Thyroid gland (tissue), 4 donors: ENCODE results near the gene COL11A2. TPM values are rescaled to one million over a fixed set of nuclear protein-coding genes. Genes with fewer than 3 reads are reported as not detected.

Source experiments
- DNase-seq, 2 donors: peaks; one replicate each; pipeline ENCODE4 v3.0.0-alpha.2; 2019
- H3K27ac ChIP-seq, 3 donors: fragments of 200-600 bp; sonication (generic); 1 replicate in 2 of 3; 2 replicates in 1 of 3; pipeline ENCODE4 v1.5.1; 2016 to 2019; ENCODE audit warnings: mild to moderate bottlenecking in 1 of 3, moderate library complexity in 1 of 3
- H3K27me3 ChIP-seq: fragments of 200-600 bp; sonication (generic); one replicate; pipeline ENCODE4 v1.5.1; 2019
- H3K36me3 ChIP-seq, 2 donors: fragments of 200-600 bp; sonication (generic); one replicate each; pipeline ENCODE4 v1.5.1; 2016 to 2019
- H3K4me1 ChIP-seq, 2 donors: fragments of 200-600 bp; sonication (generic); one replicate each; pipeline ENCODE4 v1.5.1; 2017 to 2019
- H3K4me3 ChIP-seq, 3 donors: fragments of 200-600 bp; sonication (generic); replicated peaks in 1 of 3; 1 replicate in 2 of 3; 2 replicates in 1 of 3; pipeline ENCODE4 v1.5.1; 2016; ENCODE audit warnings: mild to moderate bottlenecking in 1 of 3
- H3K9me3 ChIP-seq: fragments of 200-600 bp; sonication (generic); one replicate; pipeline ENCODE4 v1.5.1; 2017
- POLR2A ChIP-seq, 2 donors: fragments of 450-650 bp; IDR thresholded peaks; one replicate each; pipeline ENCODE4 v1.6.1; 2017; ENCODE audit warnings: antibody characterized with exemption in 2 of 2, mild to moderate bottlenecking in 2 of 2, moderate library complexity in 1 of 2
- WGBS, 2 donors: methylation state at CpG; one replicate each; pipeline ENCODE4 v1.1.5; 2017; 5-methylcytosine and 5-hydroxymethylcytosine counted together
- intact Hi-C: fragments of 100-400 bp; cut with DNase I; formaldehyde crosslinking; loops from one replicate; pipeline ENCODE4 v1.15.1; 2023
- total RNA-seq, 4 donors: library from RNA; depleted of rRNA; stranded (reverse); fragments of >200 nt; gene quantifications; one replicate each; pipeline ENCODE4 v1.2.3, GENCODE V29; 2016
- TF ChIP-seq, protein P1 (sequence below), 6 experiments: fragments of 200-600 bp in 3 of 6; fragments of 450-650 bp in 3 of 6; sonication (generic) in 3 of 6; IDR thresholded peaks; one replicate each; pipeline ENCODE4 v1.5.1; 2016 to 2019; ENCODE audit warnings: antibody characterized with exemption in 6 of 6, mild to moderate bottlenecking in 2 of 6, inconsistent platforms in 1 of 6, moderate library complexity in 1 of 6

COL11A2 gene
- total RNA-seq, 4 donors from 2014 or later, result 0.68 to 2.8 (median 2.0) TPM

DNA sequence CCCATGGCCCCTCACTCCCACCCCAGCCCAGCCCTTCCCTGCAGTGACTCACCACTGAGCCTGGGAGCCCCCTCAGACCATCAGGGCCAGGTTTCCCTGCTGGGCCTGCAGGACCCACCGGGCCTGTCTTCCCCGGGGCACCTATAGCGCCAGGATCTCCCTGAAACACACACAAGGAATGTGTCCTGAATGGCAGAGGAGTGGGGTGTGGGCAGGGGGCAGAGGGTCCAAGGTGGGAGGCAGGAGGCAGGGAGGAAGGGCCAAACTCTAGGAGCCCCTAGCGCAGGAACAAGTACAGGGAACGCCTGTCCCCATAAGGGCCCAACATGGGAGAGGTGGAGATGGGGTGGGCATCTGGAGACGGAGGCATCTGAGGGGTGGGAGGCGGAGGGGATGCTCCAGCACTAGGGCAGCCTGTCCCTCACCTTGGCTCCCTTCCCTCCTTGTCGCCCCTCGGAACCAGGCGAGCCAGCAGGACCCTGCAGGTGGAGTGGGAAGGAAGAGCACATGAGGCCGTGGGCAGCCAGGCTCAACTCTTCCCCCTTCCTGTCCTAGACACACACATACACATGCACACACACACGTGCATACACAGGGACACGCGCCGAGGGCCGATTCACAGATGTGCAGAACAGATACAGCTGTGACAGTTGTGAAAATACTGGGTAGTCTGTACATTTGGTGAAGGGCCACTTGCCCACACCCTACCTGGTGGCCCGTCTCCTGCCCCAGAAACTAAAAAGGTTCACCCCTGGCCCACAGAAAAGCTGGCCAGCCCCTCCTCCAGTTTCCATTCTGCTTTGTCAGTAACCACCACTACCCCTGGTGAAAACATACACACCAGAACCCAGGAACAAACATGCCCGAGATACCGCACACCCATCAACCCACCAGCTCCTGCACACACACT lies 24.6 kb downstream of the COL11A2 start:
- H3K27ac ChIP-seq, result no peak overlapping the region
- TF ChIP-seq POLR2A (IDR thresholded peaks at IDR 0.05), result no peak
- TF ChIP-seq, protein P1, sequence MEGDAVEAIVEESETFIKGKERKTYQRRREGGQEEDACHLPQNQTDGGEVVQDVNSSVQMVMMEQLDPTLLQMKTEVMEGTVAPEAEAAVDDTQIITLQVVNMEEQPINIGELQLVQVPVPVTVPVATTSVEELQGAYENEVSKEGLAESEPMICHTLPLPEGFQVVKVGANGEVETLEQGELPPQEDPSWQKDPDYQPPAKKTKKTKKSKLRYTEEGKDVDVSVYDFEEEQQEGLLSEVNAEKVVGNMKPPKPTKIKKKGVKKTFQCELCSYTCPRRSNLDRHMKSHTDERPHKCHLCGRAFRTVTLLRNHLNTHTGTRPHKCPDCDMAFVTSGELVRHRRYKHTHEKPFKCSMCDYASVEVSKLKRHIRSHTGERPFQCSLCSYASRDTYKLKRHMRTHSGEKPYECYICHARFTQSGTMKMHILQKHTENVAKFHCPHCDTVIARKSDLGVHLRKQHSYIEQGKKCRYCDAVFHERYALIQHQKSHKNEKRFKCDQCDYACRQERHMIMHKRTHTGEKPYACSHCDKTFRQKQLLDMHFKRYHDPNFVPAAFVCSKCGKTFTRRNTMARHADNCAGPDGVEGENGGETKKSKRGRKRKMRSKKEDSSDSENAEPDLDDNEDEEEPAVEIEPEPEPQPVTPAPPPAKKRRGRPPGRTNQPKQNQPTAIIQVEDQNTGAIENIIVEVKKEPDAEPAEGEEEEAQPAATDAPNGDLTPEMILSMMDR (IDR thresholded peaks at IDR 0.05), result no peak
- H3K4me1 ChIP-seq, result no peaks in the 10 kb centered on the region
- 91 to 96% methylated on average over 17 to 19 of the region's 19 CpGs for WGBS, 2 donors
- H3K9me3 ChIP-seq, result no peaks in the 10 kb centered on the region
- no peak for DNase-seq
- no peaks in the 10 kb centered on the region for H3K27me3 ChIP-seq
- H3K36me3 ChIP-seq, result no peaks in the 10 kb centered on the region
- intact Hi-C loops, result no loop called here
- H3K4me3 ChIP-seq, result no peak overlapping the region

DNA sequence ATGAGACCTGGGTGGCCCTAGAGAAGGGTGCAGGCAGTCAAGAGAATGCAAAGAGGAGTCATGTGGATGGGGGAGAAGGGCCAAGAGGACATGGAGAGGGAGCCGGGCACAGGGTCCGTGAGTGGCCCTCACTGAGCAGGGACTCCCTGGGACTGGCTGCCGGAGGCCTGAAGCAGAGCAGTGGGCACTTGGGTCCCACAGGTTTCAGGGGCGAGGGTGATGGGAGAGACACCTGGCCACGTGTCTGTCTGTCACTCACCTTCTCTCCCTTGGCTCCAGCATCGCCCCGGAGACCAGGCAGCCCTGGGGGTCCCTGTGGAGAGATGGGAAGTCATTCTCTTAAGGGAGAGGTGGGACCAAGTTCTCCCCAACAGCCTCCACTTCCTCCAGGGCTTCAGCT lies 25.5 kb downstream of the COL11A2 start:
- Histone ChIP-seq H3K4me3 (no peak overlapping the region), H3K4me1 (peaks cover 0 to 5% of the 10 kb centered on the region in 2 donors), H3K27ac (no peak overlapping the region), H3K36me3 (no peaks in the 10 kb centered on the region), H3K9me3 (no peaks in the 10 kb centered on the region), H3K27me3 (no peaks in the 10 kb centered on the region)
- TF ChIP-seq POLR2A (IDR thresholded peaks at IDR 0.05), result no peak
- TF ChIP-seq, protein P1 (IDR thresholded peaks at IDR 0.05), result no peak
- intact Hi-C loops, result no loop called here
- DNase-seq, result no peak
- WGBS, 2 donors, result 90 to 91% methylated on average over 6 to 7 of the region's 7 CpGs

DNA sequence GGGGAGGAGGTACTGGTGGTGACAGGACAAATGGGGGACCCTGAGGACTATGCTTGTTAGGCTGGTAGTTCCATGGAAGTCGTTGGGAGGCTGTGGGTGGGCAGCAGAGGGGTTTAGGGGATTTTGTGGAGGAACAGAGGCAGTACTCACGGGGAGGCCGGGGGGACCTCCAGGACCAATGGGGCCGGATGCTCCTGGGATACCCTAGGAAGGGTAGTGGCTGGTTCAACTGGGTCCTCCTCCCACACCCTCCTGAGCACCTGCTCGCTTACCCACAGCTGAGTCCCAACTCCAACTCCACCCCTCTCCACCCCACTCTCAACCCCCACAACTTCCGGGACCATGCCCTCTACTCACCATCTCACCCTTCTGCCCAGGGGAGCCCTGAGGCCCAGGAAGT lies 25.9 kb downstream of the COL11A2 start:
- Histone ChIP-seq H3K4me3 (no peak overlapping the region), H3K4me1 (peaks cover 0 to 9% of the 10 kb centered on the region in 2 donors), H3K9me3 (no peaks in the 10 kb centered on the region), H3K27ac (no peak overlapping the region), H3K27me3 (no peaks in the 10 kb centered on the region), H3K36me3 (no peaks in the 10 kb centered on the region)
- 88 to 89% methylated on average over 6 of the region's 6 CpGs for WGBS, 2 donors
- no peak for TF ChIP-seq POLR2A (IDR thresholded peaks at IDR 0.05)
- TF ChIP-seq, protein P1 (IDR thresholded peaks at IDR 0.05), result no peak
- no peak for DNase-seq
- intact Hi-C loops, result no loop called here

DNA sequence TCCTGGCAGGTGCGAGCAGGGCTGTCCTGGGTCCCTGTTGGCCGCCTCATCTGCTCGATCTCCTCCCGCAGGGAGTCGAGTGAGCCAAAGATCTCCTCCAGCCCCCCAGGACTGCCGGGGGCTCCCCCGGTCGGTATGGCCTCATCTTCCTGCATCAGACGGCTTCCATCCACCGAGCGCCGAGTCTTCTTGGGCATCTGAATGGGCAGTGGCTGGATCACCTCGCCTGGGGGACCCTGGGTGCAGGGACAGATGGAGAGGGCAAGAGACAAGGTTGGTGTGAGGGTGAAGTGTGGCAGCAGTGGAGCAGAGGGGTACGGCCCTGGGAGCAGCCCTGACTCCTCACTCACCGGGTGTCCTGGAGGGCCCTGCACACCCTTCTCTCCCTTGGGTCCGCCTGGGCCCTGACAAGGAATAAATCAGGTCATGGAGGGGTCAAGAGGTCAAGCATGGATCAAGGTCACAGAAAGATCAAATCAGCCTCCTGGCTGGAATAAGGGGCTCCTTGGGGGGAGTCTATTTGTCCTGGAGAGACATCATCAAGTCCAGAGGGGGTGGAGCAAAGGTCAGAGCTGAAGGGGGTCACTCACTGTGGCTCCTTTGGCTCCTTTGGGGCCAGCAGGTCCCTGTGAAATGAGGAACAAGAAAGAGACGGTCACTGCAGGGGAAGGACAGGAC lies 26.5 kb downstream of the COL11A2 start:
- WGBS, 2 donors, result 87 to 94% methylated on average over 16 to 17 of the region's 17 CpGs
- no peaks in the 10 kb centered on the region for H3K27me3 ChIP-seq
- H3K4me1 ChIP-seq, result peaks cover 0 to 15% of the 10 kb centered on the region in 2 donors
- H3K9me3 ChIP-seq, result no peaks in the 10 kb centered on the region
- intact Hi-C loops, result no loop called here
- TF ChIP-seq, protein P1 (IDR thresholded peaks at IDR 0.05), result no peak
- TF ChIP-seq POLR2A (IDR thresholded peaks at IDR 0.05), result no peak
- no peaks in the 10 kb centered on the region for H3K36me3 ChIP-seq
- no peak overlapping the region for H3K4me3 ChIP-seq
- DNase-seq, result no peak
- H3K27ac ChIP-seq, result no peak overlapping the region
